Myocyte (in vitro differentiated cells): ENCODE results near the gene SPESP1. TPM values are rescaled to one million over a fixed set of nuclear protein-coding genes. Genes with fewer than 3 reads are reported as not detected.

ENCODE experiments used
- DNase-seq: peaks from one replicate; pipeline ENCODE4 v3.0.0-alpha.2; 2012; ENCODE audit warnings: low read depth
- polyA plus RNA-seq: library from polyadenylated mRNA; unstranded; fragments of >200 nt; gene quantifications from one replicate; pipeline ENCODE4 v1.2.1, GENCODE V29; 2012; ENCODE audit warnings: missing spikeins
- total RNA-seq: library from RNA; depleted of rRNA; stranded (reverse); fragments of >200 nt; gene quantifications from 2 replicates; pipeline ENCODE4 v1.2.3, GENCODE V29; 2014

Gene SPESP1
- 9.4 and 13.8 TPM in 2 replicates for total RNA-seq
- polyA plus RNA-seq: 4.2 TPM

- DNase-seq: peak; percentile 77
Observed at GRCh38 chr15:68930268-68931022, at the start of gene SPESP1. TSS of gene SPESP1 (plus strand) at chr15:68930525. CDS start at chr15:68930654, 129 bp downstream.

- peak; percentile 13 for DNase-seq
Observed at GRCh38 chr15:68885070-68885469, 45.3 kb upstream of the SPESP1 start.

GRCh38 chr15:68887120-68887519 is 43.2 kb upstream of the SPESP1 start:
- no peak for DNase-seq

GRCh38 chr15:68887819-68888218 is 42.5 kb upstream of the SPESP1 start:
- no peak for DNase-seq

- DNase-seq: no peak
Observed at GRCh38 chr15:68888419-68888818, 41.9 kb upstream of the SPESP1 start.

- DNase-seq: no peak
Observed at GRCh38 chr15:68894208-68894607, 36.1 kb upstream of the SPESP1 start.

- DNase-seq: no peak
Observed at GRCh38 chr15:68896178-68896577, 34.1 kb upstream of the SPESP1 start.

- no peak for DNase-seq
Observed at GRCh38 chr15:68897016-68897415, 33.3 kb upstream of the SPESP1 start.

- DNase-seq: no peak
Observed at GRCh38 chr15:68900027-68900426, 30.3 kb upstream of the SPESP1 start.

- DNase-seq: no peak
Observed at GRCh38 chr15:68907396-68907923, 22.9 kb upstream of the SPESP1 start.

- no peak for DNase-seq
Observed at GRCh38 chr15:68909601-68910100, 20.7 kb upstream of the SPESP1 start.

GRCh38 chr15:68910341-68910740 is 20.0 kb upstream of the SPESP1 start:
- no peak for DNase-seq

- DNase-seq: no peak
Observed at GRCh38 chr15:68910816-68911215, 19.5 kb upstream of the SPESP1 start.

GRCh38 chr15:68921926-68922325 is 8.4 kb upstream of the SPESP1 start:
- no peak for DNase-seq

- DNase-seq: peak; percentile 81
Observed at GRCh38 chr15:68924866-68925560, 5.3 kb upstream of the SPESP1 start.

GRCh38 chr15:68933001-68933400 is 2.7 kb downstream of the SPESP1 start:
- no peak for DNase-seq

GRCh38 chr15:68934341-68934740 is 4.0 kb downstream of the SPESP1 start:
- DNase-seq: no peak

GRCh38 chr15:68935400-68935937 is 5.1 kb downstream of the SPESP1 start:
- no peak for DNase-seq

- no peak for DNase-seq
Observed at GRCh38 chr15:68939501-68939900, 9.2 kb downstream of the SPESP1 start.

GRCh38 chr15:68951813-68952212 is 21.5 kb downstream of the SPESP1 start:
- no peak for DNase-seq

GRCh38 chr15:68957696-68958095 is 27.4 kb downstream of the SPESP1 start:
- DNase-seq: no peak

- DNase-seq: no peak
Observed at GRCh38 chr15:68958597-68958996, 28.3 kb downstream of the SPESP1 start.
